AG10803 (cell line): Measurements from ENCODE around the gene ADGRD1.

Source experiments
- DNase-seq: peaks from one replicate; pipeline ENCODE4 v3.0.0; 2010; ENCODE audit warnings: low read depth
- H3K4me3 ChIP-seq: 2 replicates; pipeline ENCODE4 v1.5.1; 2011; ENCODE audit warnings: mild to moderate bottlenecking, low read length, control low read depth
- TF ChIP-seq, protein P1 (sequence below): conservative IDR thresholded peaks from 2 replicates; pipeline ENCODE4 v1.5.1; 2011; ENCODE audit warnings: mild to moderate bottlenecking, low read length, control low read depth, inconsistent platforms

The ADGRD1 gene

DNA sequence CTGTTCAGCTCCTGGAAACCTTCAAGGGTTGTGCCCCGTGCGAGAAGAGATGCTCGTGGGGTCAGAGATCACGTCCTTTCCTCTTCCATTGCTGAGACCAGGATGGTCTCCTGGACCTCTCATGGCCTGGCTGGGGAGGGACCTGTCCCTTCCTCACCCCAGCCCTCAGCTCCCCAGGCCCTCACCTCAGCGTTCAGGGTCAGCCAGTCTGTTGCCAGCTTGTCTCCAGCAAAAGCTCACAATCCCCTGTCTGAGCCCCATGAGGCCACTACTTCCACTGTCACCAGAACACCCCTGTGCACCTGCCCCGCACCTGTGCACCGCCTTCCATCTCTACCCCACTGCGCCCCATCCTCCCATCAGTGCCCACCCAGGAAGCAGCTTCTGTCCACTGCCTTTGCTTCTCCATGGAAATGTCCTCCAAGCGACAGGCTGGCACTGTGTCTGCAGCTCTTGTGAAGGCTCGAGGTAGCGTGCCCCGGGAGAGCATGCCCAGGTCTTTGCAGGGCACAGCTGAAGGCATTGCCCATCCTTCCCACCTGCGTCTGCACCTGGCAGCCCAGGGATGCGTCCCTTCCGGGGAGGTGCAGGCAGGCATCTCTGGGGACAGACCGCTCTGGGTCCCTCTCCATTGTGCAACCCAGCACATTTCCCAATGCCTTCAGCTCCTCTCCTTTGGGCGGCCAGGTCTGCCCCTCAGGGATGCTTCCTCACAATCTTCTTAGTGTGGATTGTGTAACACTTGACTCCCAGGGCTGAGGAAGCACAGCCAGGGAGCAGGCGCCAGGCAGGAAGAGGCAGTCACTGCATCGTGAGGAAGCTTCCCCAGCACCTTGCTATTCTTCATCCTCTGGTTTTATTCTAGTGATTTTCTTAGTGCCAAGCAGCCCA is 179.6 kb downstream of the ADGRD1 start:
- TF ChIP-seq, protein P1, sequence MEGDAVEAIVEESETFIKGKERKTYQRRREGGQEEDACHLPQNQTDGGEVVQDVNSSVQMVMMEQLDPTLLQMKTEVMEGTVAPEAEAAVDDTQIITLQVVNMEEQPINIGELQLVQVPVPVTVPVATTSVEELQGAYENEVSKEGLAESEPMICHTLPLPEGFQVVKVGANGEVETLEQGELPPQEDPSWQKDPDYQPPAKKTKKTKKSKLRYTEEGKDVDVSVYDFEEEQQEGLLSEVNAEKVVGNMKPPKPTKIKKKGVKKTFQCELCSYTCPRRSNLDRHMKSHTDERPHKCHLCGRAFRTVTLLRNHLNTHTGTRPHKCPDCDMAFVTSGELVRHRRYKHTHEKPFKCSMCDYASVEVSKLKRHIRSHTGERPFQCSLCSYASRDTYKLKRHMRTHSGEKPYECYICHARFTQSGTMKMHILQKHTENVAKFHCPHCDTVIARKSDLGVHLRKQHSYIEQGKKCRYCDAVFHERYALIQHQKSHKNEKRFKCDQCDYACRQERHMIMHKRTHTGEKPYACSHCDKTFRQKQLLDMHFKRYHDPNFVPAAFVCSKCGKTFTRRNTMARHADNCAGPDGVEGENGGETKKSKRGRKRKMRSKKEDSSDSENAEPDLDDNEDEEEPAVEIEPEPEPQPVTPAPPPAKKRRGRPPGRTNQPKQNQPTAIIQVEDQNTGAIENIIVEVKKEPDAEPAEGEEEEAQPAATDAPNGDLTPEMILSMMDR = no peak
- H3K4me3 ChIP-seq = no peak overlapping the region
- peak; percentile 16 for DNase-seq

DNA sequence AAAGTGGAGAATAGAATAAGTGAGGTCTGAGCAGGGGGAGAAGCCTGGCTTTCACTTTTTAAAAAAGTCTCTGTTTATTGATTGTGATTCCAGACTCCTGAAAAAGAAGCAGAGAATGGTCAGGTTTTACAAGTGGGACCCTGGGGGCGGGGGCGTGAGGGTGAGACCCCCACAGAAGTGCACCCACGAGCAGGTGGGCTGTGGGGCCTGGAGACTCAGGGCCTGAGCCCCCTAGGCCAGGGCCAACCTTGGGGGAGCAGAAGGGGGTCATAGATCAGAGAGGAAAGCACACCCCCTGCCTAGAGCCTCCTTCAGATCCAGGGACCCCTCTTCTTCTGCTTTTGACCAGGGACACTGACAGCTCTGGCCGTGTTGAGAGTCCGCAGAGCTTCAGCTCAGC is 180.3 kb downstream of the ADGRD1 start:
- TF ChIP-seq, protein P1 = no peak
- no peak overlapping the region for H3K4me3 ChIP-seq
- DNase-seq = no peak

DNA sequence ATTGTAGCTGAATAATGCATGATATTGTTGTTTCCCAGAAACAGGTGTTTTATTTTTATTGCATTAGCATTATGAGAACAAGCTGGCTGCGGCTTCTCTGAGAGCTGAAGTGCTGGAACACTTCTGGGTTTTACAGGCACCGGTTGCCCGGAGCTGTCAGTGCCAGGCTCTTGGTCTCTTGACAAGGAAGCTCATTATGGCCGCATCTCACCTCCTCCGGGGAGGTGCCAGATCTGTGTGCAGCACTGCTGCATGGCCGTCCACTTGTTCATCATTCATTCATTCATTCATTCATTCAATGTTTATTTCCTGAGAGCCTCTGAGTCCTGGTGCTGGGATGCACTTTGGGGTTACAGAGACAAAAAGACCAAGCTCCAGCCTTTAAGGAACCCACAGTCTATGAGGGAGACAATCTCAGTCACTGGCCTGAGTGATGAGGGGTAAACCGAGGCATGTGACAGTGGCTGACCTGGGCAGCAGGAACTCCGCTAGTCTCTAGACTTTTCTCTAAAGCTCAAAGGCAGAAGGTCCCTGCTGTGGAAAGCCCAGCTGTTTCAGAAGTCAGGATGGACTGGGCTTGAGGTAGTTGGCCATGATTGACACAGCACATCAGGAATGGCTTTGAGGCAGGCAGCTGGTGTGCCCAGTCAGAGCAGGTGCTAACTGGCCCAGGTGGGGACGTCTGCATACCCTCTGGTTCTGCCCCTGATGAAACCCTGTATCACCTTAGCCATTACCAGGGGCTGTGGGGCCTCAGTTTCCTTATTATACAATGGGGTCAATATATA is 181.0 kb downstream of the ADGRD1 start:
- no peak for DNase-seq
- TF ChIP-seq, protein P1 = no peak
- no peak overlapping the region for H3K4me3 ChIP-seq

DNA sequence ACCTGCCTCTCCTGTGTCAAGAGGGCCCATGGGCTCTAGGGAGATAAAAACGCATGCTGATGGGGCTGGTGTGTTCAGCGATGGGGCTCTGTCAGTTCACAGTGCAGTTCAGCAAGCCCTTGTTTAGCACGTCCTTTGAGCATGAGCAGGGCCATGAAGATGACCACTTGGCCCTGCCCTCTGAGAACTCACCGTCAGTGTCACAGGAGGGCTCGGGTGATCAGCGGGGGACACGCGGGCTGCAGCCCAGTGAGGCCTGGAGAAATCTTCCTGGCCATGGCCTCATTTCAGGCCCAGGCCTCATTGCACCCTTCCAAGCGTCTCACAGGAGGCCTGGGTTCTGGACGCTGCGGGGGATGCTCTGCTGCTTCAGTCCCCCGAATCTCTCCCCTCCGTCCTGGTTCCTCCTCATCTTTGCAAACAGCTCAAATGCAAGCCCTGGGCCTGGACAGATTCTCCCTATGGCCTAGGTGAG is 181.6 kb downstream of the ADGRD1 start:
- H3K4me3 ChIP-seq = no peak overlapping the region
- DNase-seq = no peak
- TF ChIP-seq, protein P1 = no peak

DNA sequence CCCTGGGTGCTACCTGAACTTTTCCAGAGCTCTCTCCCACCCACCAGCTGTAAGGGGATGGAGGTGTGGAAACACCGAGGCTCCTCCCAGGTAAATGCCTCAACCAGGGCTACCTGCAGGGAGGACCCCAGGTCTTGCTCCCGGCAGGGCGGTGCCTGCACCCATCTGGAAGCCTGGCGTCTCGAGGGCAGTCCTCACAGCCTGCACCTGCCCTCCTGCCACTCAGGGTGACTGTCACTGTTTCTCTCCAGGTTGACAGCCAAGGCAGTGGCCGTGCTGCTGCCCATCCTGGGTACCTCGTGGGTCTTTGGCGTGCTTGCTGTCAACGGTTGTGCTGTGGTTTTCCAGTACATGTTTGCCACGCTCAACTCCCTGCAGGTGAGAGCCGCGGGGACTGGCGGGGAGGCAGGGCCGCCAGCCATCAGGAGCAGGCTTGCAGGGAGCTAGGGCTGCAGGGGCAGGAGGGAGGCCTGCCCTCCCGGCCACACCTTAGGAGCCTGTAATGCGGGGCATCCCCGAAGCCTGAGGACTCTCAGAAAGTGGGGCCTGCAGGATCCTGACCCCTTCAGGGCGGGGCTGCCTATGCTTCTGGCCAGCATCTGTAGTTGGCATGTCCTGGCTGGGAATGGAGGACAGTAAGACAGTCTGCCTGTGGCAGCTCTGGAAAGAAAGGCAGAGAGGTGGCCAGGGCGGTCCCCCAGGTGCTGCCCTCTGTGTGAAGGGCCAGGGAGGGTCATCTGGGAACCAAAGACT is 182.3 kb downstream of the ADGRD1 start:
- H3K4me3 ChIP-seq = no peak overlapping the region
- TF ChIP-seq, protein P1 = no peak
- DNase-seq = no peak

DNA sequence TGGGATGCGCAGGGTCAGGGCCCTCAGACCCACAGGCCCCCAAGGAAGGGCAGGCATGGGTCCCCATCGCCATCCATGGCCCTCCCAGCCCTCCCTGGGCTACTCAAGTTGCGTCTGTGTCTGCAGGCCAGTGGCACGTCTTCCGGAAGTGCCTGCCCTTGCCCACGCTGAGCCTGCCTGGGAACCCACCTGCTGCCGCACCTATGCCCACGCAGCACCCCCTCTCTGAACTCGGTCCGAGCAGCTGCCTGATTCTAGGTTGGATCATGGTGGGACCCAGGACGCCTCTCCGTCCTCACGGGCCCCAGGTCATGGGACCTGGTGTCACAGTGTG is 182.8 kb downstream of the ADGRD1 start:
- DNase-seq = no peak
- H3K4me3 ChIP-seq = no peak overlapping the region
- TF ChIP-seq, protein P1 = no peak
